Pons (tissue), 1 donor: ENCODE data around the gene TRPM8.
"Not testable (repeated sequence)": the region's sequence is repeated elsewhere in the genome, so short reads cannot be mapped to it uniquely, and the experiment has no call there.

Experiments
- DNase-seq: peaks from one replicate; pipeline ENCODE4 v3.0.0-alpha.2; 2016; ENCODE audit warnings: low spot score

TRPM8 gene

DNA sequence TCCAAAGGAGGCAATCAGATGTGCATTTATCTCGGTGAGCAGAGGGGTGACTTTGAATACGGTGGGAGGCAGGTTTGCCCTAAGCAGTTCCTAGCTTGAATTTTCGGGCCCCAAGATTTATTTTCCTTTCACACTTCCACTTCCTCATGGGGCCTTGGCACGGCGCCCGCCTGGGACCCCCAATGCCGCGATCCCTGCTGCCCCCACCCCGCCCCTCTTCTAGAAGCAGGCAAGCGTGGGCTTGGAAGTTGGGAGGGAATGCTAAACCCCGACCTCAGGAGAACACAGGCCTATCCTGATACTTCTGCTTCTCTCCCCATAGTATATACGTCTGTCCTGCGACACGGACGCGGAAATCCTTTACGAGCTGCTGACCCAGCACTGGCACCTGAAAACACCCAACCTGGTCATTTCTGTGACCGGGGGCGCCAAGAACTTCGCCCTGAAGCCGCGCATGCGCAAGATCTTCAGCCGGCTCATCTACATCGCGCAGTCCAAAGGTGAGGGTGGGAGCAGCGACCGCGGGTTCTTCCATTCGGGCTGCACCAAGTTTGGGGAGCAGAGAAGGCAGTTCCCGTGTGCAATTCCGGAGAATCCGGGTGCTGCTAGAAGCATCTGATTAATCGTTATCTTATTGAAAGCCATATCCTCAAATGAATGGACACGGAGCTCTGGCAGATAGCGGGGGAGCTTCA lies 21.6 kb downstream of the TRPM8 start:
- no peak for DNase-seq

DNA sequence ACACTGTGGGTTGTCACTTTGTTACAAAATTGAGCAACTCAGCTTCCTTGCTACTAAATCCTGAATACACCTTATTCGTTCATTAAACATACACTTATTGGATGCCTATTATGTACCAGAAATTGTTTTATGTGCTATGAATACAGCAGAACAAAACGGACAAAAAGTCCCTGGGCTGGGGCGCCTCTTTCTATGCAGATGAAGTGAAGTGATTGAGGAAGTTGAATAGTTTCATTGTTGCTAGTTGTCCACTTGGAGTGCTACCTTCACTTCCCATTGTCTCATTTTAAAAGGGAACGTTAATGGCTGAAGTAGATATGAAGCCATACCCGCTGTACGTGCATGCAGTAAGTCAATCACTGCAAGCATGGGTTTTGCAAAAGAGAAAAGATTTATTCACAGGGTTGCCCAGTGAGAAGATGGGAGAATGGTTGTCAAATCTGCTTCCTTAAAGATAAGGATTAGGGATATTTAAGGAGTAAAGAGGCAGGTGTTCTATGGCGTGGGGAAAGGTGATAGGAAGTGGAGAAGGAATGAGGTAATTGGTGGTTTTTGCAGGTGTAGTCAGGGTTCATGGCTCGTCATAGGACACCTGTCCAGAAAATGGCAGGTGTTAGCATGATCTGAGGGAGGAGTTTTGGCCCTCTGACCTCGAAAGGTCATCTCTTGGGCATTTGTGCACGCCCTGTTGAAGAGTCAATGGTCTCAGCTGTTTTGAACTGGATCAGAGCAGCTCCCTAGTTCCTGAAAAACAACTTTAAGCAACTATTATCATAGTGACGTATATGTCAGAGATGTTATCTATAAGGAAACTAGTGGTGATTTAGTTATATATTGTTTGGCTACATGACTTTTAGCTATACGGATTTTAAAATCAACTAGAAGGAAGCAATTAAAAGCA lies 23.5 kb downstream of the TRPM8 start:
- DNase-seq = peak; percentile 4

DNA sequence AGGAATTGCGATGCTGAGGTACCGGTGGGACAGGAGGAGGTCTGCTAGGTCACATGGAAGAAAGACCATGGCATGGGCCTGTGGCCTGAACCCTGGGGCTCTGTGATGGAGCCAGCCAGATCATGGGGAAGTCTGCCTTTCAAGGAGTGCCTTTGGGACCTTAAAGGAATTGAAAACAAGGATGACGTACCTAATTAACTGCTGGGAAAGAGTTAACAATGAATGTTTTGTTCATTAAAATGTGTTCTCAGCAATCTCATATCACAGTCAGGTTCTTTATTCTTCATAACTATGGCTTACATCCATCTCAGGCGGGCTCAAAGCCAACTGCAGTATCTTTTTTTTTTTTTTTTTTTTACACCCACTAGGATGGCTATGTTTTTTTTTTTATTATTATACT lies 25.6 kb downstream of the TRPM8 start:
- no peak for DNase-seq

DNA sequence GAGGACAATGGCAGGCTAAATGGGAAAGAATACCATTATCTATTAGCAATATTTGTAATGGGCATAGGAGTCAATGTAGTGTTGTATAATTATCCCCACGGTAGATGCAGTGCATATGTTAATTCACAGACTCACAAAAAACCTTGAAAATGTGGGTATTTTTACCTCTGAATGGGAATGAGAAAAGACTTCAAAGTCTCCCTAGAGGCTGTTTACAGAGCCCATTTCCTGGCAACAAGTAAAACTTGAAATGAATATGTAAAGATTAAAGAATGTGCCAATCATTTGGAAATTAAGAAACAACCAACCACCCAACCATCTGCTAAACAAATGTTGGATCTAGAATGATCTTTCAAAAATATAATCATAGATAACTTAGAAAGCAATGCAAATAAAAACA lies 27.1 kb downstream of the TRPM8 start:
- DNase-seq = no peak

DNA sequence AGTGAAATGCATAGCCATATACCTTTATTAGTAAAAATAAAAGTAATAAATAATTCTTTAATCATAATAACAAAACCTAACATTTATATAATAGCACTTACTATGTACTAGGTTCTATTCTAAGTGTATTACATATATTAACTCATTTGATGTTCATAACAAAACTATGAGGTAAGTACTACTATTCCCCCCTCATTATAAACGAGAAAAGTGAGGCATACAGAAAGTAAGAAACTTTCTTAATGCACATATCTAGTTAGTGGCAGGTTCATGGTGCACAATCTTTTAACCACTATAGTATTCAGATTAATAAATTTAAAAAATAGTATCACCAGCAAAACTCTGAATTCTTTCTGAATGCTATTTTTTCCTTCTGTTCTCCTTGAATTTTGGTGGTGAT lies 27.5 kb downstream of the TRPM8 start:
- no peak for DNase-seq

DNA sequence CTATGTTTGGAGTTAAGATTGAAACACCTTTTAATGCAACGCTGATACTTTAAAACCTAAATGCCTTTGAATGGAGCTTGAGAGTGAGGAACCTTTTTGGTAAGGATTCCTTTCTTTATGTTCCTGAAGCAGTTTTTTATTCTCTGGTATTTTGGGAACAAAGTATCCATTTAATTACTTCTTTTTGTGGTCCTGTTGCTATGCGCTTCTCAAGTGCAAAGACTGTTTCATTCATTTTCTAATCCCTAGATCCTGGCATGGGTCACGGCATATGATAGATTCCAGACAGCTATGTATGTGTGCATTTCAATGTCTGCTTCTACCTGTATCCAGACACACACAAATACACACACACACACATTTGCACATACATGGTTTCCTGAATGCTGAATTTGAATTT lies 28.0 kb downstream of the TRPM8 start:
- DNase-seq = no peak

DNA sequence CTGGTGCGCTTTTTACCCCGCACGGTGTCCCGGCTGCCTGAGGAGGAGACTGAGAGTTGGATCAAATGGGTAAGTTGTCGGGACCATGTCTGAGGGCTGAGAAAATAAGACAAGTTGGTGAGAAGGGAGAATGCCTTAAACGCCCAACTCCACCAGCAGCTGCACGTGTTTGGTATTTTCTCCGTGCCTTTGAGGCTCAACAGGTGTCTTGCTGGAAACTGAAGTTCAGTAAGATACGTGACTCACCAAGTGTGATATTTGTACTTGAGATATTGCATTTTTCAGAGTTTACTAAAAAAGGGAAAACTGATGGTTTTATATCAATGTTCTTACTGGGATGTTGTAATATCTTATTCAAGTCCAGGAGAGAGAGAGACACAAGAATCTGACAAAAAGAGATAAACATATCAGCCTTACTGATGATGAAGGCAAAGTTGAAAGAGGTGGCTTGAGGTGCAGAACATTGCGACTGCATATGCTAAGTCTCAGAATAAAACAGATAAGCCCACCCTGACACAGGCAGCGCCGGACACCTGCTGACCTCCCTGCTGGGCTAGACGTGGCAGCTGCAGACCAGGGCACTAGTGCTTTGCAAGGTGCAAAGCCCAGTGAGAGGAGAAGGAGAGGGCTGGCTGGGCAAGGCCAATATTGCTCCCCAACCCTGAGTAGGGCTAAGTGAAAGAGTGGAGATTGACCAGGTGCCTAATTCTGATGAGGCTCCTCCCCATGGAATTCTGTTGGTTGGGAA lies 33.1 kb downstream of the TRPM8 start:
- no peak for DNase-seq

DNA sequence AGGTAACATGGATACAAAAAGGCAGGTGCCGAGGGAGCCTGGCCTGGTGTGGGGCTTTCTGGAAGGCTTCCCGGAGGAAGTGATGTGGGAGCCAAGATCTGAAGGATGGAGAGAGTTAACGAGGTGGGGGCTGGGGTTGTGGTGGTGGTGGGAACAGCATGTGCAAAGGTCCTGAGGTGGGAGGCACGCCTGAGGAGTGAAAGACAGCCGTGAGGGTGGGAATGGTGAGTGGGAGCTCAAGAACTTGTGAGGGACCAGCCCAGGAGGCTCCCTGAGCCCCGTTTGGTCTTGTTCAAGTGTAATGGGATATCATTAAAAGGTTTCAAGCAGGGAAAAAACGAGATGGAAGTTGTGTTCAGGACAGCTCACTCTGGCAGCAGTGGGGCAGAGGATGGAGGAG lies 35.2 kb downstream of the TRPM8 start:
- DNase-seq = no peak

DNA sequence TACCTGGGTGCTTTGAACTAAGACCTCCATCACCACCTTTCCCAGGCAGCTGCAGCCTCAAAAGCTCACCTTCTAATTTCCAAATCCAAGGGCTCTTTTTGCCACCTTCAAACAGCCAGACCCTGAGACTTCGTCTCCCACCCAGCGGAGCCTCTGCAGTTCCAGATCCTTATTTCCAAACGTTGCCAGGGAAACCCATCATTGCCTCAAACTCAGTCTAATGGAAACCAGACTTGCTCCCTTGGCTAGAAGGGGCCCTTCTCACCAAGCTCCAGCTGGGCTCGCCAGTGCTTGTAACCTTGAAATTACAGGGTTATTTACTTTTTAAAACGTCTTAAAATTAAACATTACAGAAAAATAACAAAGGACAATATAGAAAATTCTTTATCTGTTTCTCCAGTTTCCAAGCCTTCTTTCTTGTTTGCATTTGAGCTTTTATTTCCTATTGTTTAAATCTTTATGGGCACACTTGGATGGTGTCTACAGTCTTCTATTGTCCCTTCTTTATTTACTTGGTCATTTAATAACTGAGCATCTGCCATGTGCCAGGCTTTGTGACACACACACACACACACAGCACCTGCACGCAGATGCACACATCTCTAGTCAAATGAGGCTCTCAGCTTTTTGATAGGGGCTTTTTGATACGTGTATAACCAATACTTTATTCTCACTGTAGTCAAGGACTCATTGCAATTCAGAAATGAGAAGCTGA lies 36.1 kb downstream of the TRPM8 start:
- DNase-seq = no peak

DNA sequence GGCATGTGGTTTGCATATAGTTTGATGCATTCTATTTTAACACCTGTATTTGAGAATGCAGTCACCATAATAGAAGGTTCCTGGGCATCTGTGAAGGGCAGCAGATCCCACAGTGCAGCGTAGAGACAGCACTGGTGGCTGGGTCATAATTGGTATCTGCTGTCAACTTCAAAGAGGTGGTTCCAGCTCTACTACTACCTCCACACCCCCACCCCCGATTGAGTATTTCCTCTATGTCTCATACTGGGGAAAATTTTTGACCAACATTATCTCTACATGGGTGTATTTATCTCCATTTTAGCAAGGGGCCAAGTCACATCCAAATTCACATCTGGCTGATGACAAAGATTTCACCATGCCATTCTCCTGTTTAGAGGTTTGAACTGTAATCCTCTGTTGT lies 43.0 kb downstream of the TRPM8 start:
- no peak for DNase-seq

DNA sequence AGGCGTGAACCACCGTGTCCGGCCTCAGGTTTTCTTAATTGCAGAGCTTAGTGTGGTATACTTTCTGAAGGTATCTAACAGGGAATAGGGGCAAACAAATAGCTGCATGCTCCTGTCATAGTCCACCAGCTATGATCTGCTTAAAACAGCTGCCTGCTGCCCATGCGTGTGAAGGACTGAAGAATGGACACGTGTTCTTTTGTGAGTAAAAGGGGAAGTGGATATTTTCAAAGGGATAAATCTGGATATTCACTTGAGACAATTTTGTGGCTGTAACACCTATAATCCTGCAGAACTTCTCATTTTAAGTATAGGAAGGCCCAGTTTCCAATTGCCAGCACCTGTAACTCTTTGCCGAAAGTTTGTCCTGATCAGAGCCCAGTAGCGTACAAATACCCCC lies 44.7 kb downstream of the TRPM8 start:
- no peak for DNase-seq

DNA sequence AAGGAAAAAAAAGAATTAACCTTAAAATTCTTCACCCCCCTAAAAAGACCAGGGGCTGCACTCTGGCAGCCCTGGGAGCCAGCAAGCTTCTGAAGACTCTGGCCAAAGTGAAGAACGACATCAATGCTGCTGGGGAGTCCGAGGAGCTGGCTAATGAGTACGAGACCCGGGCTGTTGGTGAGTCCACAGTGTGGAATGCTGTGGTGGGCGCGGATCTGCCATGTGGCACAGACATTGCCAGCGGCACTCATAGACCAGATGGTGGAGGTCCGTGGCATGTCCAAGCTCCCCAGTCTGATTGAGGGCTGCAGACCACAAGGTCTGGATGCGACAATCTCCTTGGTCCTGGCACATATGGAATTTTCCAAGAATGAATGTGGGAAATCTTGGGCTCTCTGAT lies 47.4 kb downstream of the TRPM8 start:
- no peak for DNase-seq

DNA sequence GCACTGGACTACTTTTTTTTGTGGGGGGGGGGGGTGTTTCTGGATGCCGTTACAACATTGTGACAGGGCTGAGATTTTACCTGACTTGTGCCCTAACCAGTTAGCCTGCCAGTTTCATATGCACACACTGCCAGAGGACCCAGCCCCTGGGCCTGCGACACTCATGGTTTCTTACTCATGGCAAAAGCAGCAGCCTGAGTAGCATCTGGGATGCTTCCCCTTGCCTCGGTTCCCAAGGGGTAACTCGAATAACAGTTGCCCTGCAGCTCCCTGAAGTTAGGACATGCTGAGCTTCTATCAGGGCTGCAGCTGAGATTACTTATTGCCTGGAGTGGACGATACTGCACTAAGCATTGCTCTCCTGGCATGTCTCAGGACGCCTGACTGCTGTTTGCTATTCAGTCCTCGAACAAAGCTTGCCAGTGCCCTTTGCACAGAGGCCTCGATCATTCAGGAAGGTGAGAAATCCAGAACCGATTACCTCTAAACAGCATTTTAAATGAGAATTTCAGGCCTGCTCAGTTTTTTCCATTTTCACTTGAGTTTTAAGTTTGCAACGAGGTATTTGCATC lies 47.9 kb downstream of the TRPM8 start:
- no peak for DNase-seq

DNA sequence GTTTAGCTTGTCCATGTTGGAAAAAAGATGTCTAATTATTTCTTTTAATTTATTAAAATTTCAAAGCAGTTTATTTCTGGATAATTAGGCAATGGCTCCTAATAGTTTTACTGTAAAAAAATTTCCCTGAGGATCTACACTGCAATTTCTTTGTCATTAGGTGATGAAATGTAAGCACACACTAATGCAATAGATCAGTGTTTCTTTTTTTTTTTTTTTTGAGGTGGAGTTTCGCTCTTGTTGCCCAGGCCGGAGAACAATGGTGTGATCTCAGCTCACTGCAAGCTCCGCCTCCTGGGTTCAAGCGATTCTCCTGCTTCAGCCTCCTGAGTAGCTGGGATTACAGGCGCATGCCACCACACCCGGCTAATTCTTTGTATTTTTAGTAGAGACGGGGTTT lies 48.5 kb downstream of the TRPM8 start:
- not testable (repeated sequence) for DNase-seq

DNA sequence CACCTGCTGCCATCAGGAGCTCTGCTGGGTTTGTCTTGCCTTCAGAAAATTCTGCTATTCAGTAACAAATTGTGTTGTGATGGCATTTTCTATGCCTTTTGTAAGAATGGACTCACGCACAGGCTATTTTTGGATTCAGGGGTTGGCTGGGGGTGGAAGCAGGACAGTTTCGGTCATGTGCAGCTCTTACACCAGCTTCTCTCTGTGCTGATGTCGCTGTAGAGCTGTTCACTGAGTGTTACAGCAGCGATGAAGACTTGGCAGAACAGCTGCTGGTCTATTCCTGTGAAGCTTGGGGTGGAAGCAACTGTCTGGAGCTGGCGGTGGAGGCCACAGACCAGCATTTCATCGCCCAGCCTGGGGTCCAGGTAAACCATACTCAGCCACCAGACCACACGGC lies 49.2 kb downstream of the TRPM8 start:
- DNase-seq = peak; percentile 31

DNA sequence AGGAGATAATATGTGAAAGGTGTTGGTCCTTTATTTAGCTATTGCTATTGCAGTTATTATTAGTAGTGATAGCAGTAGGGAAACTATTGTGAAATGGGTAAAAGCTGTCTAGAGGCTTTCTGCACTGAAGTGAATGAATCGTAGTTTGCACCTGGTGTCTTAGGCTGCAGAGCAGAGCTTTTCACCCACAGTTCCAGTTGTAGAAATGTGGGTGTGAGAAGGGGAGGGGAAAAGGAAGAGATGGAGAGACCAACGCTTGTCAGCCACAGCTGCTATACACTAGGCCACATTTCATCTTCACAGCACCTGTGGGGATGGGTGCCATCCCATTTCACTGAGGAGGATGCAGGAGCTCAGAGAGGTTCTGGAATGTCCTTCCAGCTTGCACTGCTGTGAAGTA lies 50.0 kb downstream of the TRPM8 start:
- no peak for DNase-seq

DNA sequence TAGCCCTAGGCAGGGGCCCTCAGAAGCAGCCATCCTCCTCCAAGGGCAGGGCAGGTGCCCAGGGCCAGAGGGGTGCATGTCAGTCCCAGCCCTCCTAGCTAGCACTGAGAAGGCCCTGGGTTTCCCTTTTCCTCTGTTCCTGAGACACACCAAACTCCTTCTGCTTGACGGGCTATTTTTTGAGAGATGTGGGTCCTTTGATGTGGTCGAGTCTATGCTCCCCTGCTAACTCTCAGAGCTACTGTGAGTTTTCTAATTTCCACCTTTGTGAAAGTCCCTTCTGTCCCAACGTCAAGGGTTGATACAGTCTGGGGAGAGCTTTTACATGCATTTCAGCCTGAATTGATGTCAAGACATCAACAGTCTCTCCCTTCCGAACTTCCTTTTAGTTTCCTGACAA lies 51.4 kb downstream of the TRPM8 start:
- DNase-seq = no peak

DNA sequence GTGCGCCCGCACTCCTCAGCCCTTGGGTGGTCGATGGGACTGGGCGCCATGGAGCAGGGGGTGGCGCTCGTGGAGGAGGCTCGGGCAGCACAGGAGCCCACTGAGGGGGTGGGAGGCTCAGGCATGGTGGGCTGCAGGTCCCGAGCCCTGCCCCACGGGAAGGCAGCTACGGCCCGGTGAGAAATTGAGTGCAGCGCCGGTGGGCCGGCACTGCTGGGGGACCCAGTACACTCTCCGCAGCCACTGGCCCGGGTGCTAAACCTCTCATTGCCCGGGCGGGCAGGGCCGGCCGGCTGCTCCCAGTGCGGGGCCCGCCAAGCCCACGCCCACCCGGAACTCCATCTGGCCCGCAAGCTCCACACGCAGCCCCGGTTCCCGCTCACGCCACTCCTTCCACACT lies 55.3 kb downstream of the TRPM8 start:
- DNase-seq = not testable (repeated sequence)

DNA sequence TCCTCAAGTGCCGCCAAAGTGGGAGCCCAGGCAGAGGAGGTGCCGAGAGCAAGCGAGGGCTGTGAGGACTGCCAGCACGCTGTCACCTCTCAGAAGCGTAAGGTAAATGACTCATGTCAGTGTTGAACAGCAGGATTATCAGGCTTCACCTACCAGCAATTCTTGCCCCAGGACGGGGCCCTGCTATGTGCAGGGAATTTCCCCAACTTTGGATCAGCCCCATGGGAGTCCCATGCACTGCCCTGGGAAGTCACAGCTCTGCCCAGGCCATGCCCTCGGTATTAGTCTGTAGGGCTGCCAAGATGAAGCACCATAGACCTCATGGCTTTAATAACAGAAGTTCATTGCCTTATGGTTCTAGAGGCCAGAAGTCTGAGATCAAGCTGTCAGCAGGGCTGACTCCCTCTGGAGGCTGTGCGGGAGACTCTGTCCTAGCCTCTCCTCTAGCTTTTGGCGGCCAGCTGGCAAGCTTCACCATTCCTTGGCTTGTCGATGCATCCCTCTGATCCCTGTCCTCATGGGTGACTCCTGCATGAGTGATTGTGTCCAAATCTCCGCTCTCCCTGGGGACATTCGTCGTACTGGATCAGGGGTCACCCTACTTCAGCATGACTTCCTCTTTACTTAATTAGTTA lies 55.9 kb downstream of the TRPM8 start:
- DNase-seq = no peak

DNA sequence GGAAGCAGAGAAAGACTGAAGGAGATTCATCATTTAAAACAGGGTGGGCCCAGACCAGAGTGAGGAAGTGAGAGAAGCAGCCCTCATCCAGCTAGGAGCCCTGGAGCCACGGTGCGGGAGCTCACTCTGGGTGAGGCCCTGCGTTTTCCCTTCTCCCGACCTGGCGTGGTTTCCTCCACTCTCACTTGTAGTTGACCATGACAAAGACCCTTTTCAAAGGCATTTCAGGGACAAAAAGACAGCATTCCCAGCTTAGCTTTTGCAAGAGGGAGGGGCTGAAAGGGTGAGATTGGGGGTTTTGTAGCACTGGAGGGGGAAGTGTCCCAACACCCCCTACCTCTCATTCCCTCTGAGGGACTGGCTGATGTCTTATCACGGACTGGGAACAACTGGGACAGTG lies 56.6 kb downstream of the TRPM8 start:
- DNase-seq = no peak

DNA sequence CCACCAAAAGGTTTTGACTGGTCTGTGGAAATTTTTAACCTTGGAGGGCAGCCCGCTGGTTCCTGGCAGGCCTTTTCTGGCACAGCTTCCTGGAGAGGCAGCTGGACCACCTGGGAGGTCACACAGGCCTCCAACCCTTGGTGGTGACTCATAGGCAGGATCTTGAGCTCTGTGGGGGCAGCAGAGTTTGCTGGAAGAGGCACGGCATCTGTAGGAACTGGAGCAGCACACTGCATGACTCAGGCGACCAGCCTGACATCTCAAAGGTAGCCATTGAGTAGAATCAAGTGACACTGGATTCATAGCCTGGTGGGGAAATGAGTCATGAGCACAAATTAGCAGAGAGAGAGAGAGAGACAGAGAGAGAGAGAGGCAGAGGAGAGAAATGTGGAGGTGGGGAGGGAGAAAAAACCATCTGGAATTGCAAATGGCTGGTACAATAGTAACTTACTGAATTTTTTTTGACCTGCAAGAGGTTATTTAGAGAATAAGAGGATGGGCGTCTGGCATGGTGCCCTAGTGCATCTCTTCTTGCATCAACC lies 57.4 kb downstream of the TRPM8 start:
- peak; percentile 17 for DNase-seq
